ENCODE results near the gene SPRING1.

The SPRING1 gene

DNA sequence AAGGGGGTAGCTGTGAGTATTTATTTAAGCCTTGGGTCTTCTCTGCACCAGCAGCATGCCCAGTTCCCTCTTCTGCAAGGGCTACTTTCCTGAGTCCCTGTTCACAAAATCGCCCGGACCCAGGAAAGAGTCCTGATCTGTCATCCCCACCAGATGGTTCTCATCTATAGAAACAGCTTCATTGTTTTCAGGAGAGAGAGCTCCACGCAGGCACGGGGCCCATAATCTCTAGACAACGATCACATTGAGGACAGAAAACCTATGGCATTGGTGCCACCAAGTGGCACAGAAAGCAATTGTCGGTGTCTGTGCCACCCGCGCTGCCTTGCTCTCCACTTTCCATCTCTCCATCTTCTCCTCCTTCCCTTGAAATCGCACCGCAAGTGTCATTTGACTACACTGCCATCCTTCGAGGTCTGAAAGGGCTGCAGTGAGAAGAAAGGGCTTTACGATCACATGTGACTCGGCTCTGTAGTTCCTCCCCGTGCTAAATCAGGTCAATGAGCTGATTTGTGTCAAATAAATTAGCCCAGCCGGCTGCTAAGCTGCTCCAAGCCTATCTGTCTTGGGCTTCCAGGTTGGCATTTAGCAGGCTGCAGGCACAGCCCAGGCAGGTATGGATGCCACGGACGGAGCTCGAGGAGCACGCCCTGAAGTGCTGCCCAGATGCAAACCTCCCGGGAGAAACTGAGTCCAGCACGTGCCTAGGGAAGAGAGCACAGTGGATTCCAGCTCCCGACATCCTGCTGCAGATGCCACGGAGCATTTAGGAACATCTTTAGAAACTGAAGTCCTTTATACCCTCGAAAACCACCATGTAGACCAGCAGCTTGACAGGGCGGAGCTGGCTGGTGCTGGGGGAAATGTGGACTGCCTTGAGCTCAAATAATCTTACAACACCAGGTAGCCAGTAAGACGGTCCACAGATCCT lies 28.8 kb downstream of the SPRING1 start:
- no peak overlapping the region for H3K4me3 ChIP-seq (ENCODE audit: low read depth, low read length)
- TF ChIP-seq, protein P1, sequence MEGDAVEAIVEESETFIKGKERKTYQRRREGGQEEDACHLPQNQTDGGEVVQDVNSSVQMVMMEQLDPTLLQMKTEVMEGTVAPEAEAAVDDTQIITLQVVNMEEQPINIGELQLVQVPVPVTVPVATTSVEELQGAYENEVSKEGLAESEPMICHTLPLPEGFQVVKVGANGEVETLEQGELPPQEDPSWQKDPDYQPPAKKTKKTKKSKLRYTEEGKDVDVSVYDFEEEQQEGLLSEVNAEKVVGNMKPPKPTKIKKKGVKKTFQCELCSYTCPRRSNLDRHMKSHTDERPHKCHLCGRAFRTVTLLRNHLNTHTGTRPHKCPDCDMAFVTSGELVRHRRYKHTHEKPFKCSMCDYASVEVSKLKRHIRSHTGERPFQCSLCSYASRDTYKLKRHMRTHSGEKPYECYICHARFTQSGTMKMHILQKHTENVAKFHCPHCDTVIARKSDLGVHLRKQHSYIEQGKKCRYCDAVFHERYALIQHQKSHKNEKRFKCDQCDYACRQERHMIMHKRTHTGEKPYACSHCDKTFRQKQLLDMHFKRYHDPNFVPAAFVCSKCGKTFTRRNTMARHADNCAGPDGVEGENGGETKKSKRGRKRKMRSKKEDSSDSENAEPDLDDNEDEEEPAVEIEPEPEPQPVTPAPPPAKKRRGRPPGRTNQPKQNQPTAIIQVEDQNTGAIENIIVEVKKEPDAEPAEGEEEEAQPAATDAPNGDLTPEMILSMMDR (IDR thresholded peaks at IDR 0.05; ENCODE audit: low read depth, low read length, missing control alignments): peak; percentile 71
- no peak for DNase-seq (ENCODE audit: low read depth)

DNA sequence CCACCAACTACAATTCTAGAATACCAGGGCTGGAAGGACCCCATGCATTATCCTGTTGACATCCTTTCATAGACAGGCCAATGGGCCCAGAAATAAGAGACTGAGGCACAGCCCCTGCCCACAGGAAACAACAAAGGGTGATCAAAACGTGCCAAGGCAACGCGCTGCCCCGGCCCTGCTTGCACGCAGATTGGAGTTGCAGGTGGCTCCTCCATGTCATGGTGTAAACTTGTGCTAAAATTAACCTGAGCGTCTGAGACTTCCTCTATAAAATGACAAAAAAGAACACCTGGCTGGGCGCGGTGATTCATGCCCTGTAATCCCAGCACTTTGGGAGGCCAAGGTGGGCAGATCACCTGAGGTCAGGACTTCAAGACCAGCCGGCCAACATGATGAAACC lies 30.1 kb downstream of the SPRING1 start:
- no peak overlapping the region for H3K4me3 ChIP-seq (ENCODE audit: low read depth, low read length)
- TF ChIP-seq, protein P1 (IDR thresholded peaks at IDR 0.05; ENCODE audit: low read depth, low read length, missing control alignments): no peak
- no peak for DNase-seq (ENCODE audit: low read depth)

DNA sequence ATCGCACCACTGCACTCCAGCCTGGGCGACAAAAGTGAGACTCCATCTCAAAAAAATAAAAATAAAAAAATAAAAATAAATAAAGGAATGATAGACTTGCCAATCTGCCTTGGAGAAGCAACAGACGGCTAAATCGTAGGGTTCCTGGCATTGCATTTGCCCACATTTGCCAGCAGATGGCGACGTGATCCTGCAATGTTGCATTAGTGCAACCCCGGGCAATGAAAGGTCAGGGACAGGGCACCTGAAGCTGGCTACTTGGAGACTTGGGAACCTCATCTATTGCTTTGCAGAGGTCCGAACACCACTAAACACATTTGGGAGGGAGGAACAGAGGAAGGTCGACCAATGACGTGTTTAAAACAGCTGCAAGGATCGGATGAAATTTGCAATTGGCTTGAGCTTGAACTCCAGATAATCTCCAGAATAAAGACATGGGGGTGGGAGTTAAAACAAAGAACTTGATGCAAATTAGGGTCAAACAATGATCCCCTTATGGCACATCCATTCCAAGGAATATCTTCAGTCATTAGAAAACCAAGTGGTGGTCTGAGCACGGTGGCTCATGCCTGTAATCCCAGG lies 34.6 kb downstream of the SPRING1 start:
- H3K4me3 ChIP-seq (ENCODE audit: low read depth, low read length): no peak overlapping the region
- TF ChIP-seq, protein P1 (IDR thresholded peaks at IDR 0.05; ENCODE audit: low read depth, low read length, missing control alignments): peak; percentile 94
- peak; percentile 30 for DNase-seq (ENCODE audit: low read depth)

DNA sequence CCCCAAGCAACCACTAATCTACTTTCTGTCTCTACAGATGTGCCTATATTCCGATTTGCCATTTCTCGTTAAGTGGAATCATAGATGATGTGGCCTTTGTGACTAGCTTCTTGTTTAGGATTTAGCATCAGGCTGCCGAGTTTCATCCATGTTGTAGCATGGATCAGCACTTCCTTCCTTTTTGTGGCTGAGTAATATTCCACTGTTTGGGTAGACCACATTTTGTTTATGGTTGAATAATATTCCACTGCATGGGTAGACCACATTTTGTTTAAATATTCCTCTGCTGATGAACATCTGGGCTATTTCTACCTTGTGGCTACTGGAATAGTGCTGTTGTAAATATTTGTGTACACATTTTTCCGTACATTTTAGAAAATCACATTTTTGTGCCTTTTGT lies 36.4 kb downstream of the SPRING1 start:
- DNase-seq (ENCODE audit: low read depth): no peak
- TF ChIP-seq, protein P1 (IDR thresholded peaks at IDR 0.05; ENCODE audit: low read depth, low read length, missing control alignments): no peak
- no peak overlapping the region for H3K4me3 ChIP-seq (ENCODE audit: low read depth, low read length)

DNA sequence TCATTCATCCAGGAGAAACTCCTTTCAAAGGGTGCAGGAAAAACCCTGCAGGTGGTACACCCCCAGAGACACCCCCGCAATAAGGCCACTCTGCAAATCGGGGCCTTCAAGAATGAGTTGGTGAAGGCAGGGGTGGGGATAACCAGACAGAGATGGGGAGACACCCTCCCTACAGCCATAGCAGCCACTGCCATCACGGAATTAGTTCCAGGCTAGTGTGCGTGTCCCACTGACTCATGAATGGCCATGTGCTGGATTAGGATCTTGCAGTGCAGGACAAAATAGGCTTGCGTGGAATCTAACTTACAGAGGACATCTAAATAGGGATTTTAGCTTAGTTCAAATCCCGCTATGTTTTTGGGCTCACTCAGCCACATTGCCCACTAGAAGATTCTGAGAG lies 37.8 kb downstream of the SPRING1 start:
- no peak for DNase-seq (ENCODE audit: low read depth)
- no peak overlapping the region for H3K4me3 ChIP-seq (ENCODE audit: low read depth, low read length)
- TF ChIP-seq, protein P1 (IDR thresholded peaks at IDR 0.05; ENCODE audit: low read depth, low read length, missing control alignments): no peak

DNA sequence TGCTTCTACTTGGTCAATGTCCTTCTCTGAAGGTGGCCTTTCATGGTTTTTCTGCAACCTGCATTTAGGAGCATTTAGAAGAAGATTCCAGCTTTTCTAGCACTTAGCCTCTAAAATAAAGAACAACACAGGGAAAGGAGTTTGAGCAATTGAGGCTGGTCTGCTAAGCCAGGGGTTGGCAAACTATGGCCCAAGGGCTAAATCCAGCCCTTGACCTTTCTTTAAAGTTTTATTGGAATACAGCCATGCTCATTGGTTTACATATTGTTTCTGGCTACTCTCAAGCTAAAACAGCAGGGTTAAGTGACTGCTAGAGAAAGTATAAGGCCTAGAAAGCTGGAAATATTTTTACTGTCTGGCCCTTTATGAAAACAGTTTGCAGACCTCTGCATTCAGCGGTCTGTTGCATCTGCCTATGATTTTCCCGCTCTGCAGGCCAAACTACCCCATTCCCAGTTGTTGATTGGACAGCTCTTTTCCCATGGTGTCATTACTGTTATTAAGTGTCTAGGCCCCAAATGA lies 39.3 kb downstream of the SPRING1 start:
- TF ChIP-seq, protein P1 (IDR thresholded peaks at IDR 0.05; ENCODE audit: low read depth, low read length, missing control alignments): no peak
- no peak for DNase-seq (ENCODE audit: low read depth)
- H3K4me3 ChIP-seq (ENCODE audit: low read depth, low read length): no peak overlapping the region
